ENCODE measurements around the gene ZNF576. TPM values are rescaled to one million over a fixed set of nuclear protein-coding genes. Genes with fewer than 3 reads are reported as not detected.

Gene ZNF576
- total and polyA plus RNA-seq, 2 of the 13 experiments (the other 11 are each of a cell fraction or from before 2014, with no cell fraction given): 7.2 to 9.6 TPM

- Histone ChIP-seq H3K4me3 (replicated peaks in 1 of 3; ENCODE audit: insufficient read depth in 1 of 3, low read depth in 2 of 3, low read length in 3 of 3) (peak overlapping the region; percentile 74 to 90 (median 84)), H4K20me1 (ENCODE audit: insufficient read depth, low read length) (peaks cover 2% of the 10 kb centered on the region; the same call in 1 of the 2 replicates), H3K9me3 (ENCODE audit: low read length) (no peaks in the 10 kb centered on the region), H3K9ac (ENCODE audit: insufficient read depth, low read depth, low read length) (peak overlapping the region; percentile 91), H3K36me3 (replicated peaks in 1 of 2; ENCODE audit: control insufficient read depth in 1 of 2, insufficient read depth in 2 of 2, low read length in 2 of 2) (peaks cover 6 to 19% of the 10 kb centered on the region in 2 experiments; a peak in 4 of 5 replicates), H3K27me3 (ENCODE audit: control insufficient read depth in 1 of 2, insufficient read depth in 2 of 2, low read length in 2 of 2) (no peaks in the 10 kb centered on the region; a peak in 1 of 5 replicates), H3K4me2 (ENCODE audit: low read depth, low read length) (peak overlapping the region; percentile 88), H2AFZ (ENCODE audit: low read length) (no peak overlapping the region), H3K27ac (ENCODE audit: extremely low read length, insufficient read depth, low read length) (peak overlapping the region; percentile 72), H3K4me1 (ENCODE audit: insufficient read depth, low read length) (peaks cover 28% of the 10 kb centered on the region), H3K79me2 (ENCODE audit: insufficient read depth, low read length) (peaks cover 27% of the 10 kb centered on the region)
- intact Hi-C loops (cut with micrococcal nuclease; ENCODE audit: unreplicated experiment) (loop anchor here (10.0 kb wide), 1 partner anchor 70 kb away; the partner anchor contains the start of gene ETHE1), in situ Hi-C loops (cut with HindIII; ENCODE audit: extremely low pct_ligation_motif_present, low pct_unique_long_range_greater_than_20kb) (loop anchor here (5.0 kb wide), 1 partner anchor 57 kb away; no protein-coding TSS in a partner anchor)
- POLR2A ChIA-PET: interaction anchor here (0.8 to 2.4 kb wide), 9 partner anchors 11 to 160 kb away, joined by 3 to 20 read pairs (median 6); partner anchors contain the start of genes SMG9 and ZNF575
- DNase-seq (ENCODE audit: low spot score) (peak; percentile 47), ATAC-seq (peak; percentile 70), FAIRE-seq (no peak)
- no TSS peak for BruUV-seq (replicated peaks)
- CTCF ChIA-PET (ENCODE audit: low intra/inter-chr PET ratio, low total read pairs): interaction anchor here (1.6 to 2.4 kb wide), 2 partner anchors 40 to 57 kb away, joined by 12 to 13 read pairs; no protein-coding TSS in a partner anchor
- WGBS (ENCODE audit: low lambda C conversion rate): 11% methylated on average over 10 of the region's 64 CpGs
- TF ChIP-seq BRD4 (CRISPR knock-in tag; IDR thresholded peaks at IDR 0.05): no peak
- no peak for TF ChIP-seq ESRRA (CRISPR knock-in tag; IDR thresholded peaks at IDR 0.05; ENCODE audit: low read depth)
- peak; percentile 57; the same call in 1 of the 2 replicates for TF ChIP-seq MTERF4 (CRISPR knock-in tag; IDR thresholded peaks at IDR 0.05)
- no peak for TF ChIP-seq DZIP1 (CRISPR knock-in tag; IDR thresholded peaks at IDR 0.05)
- TF ChIP-seq ARNTL (CRISPR knock-in tag; IDR thresholded peaks at IDR 0.05): no peak
- TF ChIP-seq ADNP (CRISPR knock-in tag; IDR thresholded peaks at IDR 0.05): no peak
- no peak for TF ChIP-seq ZNF3 (CRISPR knock-in tag; IDR thresholded peaks at IDR 0.05)
- TF ChIP-seq ZHX2 (IDR thresholded peaks at IDR 0.05; ENCODE audit: low read depth): no peak
- no peak for TF ChIP-seq ZHX2 (CRISPR knock-in tag; IDR thresholded peaks at IDR 0.05; ENCODE audit: borderline replicate concordance)
- no peak for TF ChIP-seq GATAD2A (CRISPR knock-in tag; IDR thresholded peaks at IDR 0.05)
- TF ChIP-seq PAWR (CRISPR knock-in tag; IDR thresholded peaks at IDR 0.05; ENCODE audit: borderline replicate concordance): no peak
- peak; percentile 13; the same call in 1 of the 2 replicates for TF ChIP-seq MIER3 (CRISPR knock-in tag; IDR thresholded peaks at IDR 0.05; ENCODE audit: borderline replicate concordance)
- no peak for TF ChIP-seq SETDB1 (CRISPR knock-in tag; IDR thresholded peaks at IDR 0.05; ENCODE audit: borderline replicate concordance)
- TF ChIP-seq DPF2 (CRISPR knock-in tag; IDR thresholded peaks at IDR 0.05; ENCODE audit: borderline replicate concordance, low read depth): no peak
These were observed 1.4 kb upstream of the ZNF576 start for GRCh38 chr19:43594710-43595604.
